SJCRH30 (cell line): ENCODE data around the gene AKR7A2. TPM values are rescaled to one million over a fixed set of nuclear protein-coding genes. Genes with fewer than 3 reads are reported as not detected.
"Not testable (repeated sequence)": the region's sequence is repeated elsewhere in the genome, so short reads cannot be mapped to it uniquely, and the experiment has no call there.

Source experiments
- DNase-seq, 2 experiments: peaks; one replicate each; pipeline ENCODE4 v3.0.0-alpha.2; 2015 to 2020
- H3K27ac ChIP-seq: fragments of 250-450 bp; sonication (Bioruptor Pico); 2 replicates; pipeline ENCODE4 v1.5.1; 2020; ENCODE audit warnings: mild to moderate bottlenecking, moderate library complexity
- H3K27me3 ChIP-seq: fragments of 250-450 bp; sonication (Bioruptor Pico); 2 replicates; pipeline ENCODE4 v1.5.1; 2020; ENCODE audit warnings: mild to moderate bottlenecking, moderate library complexity
- H3K36me3 ChIP-seq: fragments of 250-450 bp; sonication (Bioruptor Pico); 2 replicates; pipeline ENCODE4 v1.5.1; 2020; ENCODE audit warnings: mild to moderate bottlenecking, moderate library complexity
- H3K4me1 ChIP-seq: fragments of 250-450 bp; sonication (Bioruptor Pico); 2 replicates; pipeline ENCODE4 v1.5.1; 2020; ENCODE audit warnings: mild to moderate bottlenecking, moderate library complexity
- H3K4me3 ChIP-seq: fragments of 250-450 bp; sonication (Bioruptor Pico); 2 replicates; pipeline ENCODE4 v1.5.1; 2020; ENCODE audit warnings: mild to moderate bottlenecking, moderate library complexity
- H3K9me3 ChIP-seq: fragments of 250-450 bp; sonication (Bioruptor Pico); replicated peaks from 2 replicates; pipeline ENCODE4 v1.5.1; 2020; ENCODE audit warnings: mild to moderate bottlenecking, moderate library complexity
- total RNA-seq: library from RNA; depleted of rRNA; stranded (reverse); fragments of >200 nt; shearing (Covaris generic); gene quantifications from 2 replicates; pipeline ENCODE4 v1.2.3, GENCODE V29; 2014; rRNA removed

AKR7A2 gene
- total RNA-seq, 1 experiment from 2014 or later: 64.0 TPM

DNA sequence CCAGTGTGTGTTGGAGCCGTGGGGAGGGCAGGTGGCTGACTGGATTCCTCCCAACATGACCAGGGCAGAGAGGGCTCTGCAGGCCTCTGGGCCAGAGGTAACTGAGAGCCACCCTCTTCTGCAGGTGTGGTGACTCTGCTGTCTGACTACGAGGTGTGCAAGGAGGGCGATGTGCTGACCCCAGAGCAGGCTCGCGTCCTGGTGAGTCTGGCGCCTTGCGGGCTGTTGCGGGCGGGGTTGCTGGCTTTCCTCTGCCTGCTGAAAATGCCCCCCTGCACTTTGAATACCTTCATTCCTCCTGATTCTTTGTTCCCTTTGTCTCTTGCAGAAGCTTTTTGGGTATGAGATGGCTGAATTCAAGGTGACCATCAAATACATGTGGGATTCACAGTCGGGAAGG is 53.6 kb downstream of the AKR7A2 start:
- Histone ChIP-seq H3K4me1 (peaks cover 17% of the 10 kb centered on the region), H3K9me3 (no peaks in the 10 kb centered on the region), H3K27me3 (no peaks in the 10 kb centered on the region), H3K27ac (no peak overlapping the region), H3K36me3 (peaks cover 60% of the 10 kb centered on the region), H3K4me3 (no peak overlapping the region)
- DNase-seq: no peak

DNA sequence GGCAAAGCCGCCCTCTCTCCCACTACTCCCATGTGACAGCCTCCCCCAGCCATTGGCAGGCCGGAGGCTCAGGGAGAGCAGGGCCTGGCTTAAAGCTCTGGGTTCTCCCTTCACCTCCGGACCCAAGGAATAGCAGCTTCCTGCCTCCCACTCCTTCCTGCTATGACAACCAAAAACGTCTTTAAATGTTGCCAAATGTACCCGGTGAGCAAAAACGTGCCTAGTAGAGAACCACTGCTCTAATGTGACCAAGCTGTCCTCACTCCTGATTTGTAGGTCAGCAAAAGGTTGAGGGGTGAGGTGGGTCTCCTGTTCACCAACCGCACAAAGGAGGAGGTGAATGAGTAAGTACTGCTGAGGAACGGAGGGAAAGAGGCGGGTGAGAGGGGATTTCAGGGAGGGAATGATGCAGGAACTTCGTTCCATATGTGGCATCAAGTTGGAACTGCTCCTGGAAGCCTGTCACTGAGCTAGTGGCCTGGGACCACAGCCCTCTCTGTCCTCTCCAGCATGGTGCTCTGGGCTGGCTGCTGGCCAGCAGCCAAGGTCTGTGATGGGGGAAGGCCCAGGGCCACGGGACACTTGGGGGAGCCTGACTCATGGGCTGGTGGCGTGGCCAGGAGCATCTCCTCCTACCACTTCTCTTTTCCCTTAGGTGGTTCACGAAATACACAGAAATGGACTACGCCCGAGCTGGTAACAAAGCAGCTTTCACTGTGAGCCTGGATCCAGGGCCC is 54.6 kb downstream of the AKR7A2 start:
- DNase-seq: no peak
- Histone ChIP-seq H3K36me3 (peaks cover 60% of the 10 kb centered on the region), H3K4me3 (no peak overlapping the region)

GRCh38 chr1:19256301-19256700 is 55.6 kb downstream of the AKR7A2 start:
- H3K4me3 ChIP-seq, DNase-seq, H3K27ac ChIP-seq, H3K9me3 ChIP-seq, H3K27me3 ChIP-seq: not testable (repeated sequence)
- peaks cover 26% of the 10 kb centered on the region for H3K4me1 ChIP-seq
- H3K36me3 ChIP-seq: peaks cover 60% of the 10 kb centered on the region

More for the DNA sequence above, 54.6 kb downstream of the AKR7A2 start:
- no peak overlapping the region for H3K27ac ChIP-seq
- H3K4me1 ChIP-seq: peaks cover 26% of the 10 kb centered on the region
- H3K27me3 ChIP-seq: no peaks in the 10 kb centered on the region
- no peaks in the 10 kb centered on the region for H3K9me3 ChIP-seq

- Histone ChIP-seq H3K27ac (no peak overlapping the region), H3K36me3 (peaks cover 58% of the 10 kb centered on the region), H3K27me3 (no peaks in the 10 kb centered on the region), H3K9me3 (no peaks in the 10 kb centered on the region), H3K4me1 (peaks cover 20% of the 10 kb centered on the region), H3K4me3 (no peak overlapping the region)
- DNase-seq: no peak
Measured at GRCh38 chr1:19255288-19255687, 56.7 kb downstream of the AKR7A2 start.

DNA sequence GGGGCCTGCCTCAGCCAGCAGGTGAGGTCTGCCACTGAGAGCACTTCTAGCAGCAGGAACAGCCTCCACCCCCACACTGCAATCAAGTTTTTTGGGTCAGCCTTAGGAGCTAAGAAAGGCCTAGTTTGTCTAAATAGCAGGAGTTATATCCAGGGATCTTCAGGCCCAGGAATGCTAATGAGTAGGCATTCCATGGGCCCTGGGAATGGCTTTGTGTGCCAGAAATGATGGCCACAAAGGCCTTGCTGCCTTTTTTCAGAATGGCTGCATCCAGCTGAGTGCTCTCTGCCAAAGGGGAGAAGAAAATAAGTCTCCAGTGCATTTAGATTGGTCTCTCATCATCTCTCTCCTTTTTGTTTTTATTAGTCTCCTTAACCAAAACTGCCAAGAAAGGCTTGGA is 57.5 kb downstream of the AKR7A2 start:
- peaks cover 11% of the 10 kb centered on the region for H3K4me1 ChIP-seq
- H3K27ac ChIP-seq: no peak overlapping the region
- H3K4me3 ChIP-seq: no peak overlapping the region
- DNase-seq: no peak
- H3K36me3 ChIP-seq: peaks cover 50% of the 10 kb centered on the region
- H3K9me3 ChIP-seq: no peaks in the 10 kb centered on the region
- H3K27me3 ChIP-seq: no peaks in the 10 kb centered on the region

Other genes starting within 250 kb of the AKR7A2 start
- 96.7 and 102 TPM in 2 replicates for gene UBR4, start 101.9 kb downstream of the AKR7A2 start, total RNA-seq
- 60.9 and 68.5 TPM in 2 replicates for gene EMC1, start 60.6 kb downstream of the AKR7A2 start, total RNA-seq
- 84.7 and 87.0 TPM in 2 replicates for gene MRTO4, start 60.3 kb downstream of the AKR7A2 start, total RNA-seq
- gene AKR7A3, start 23.4 kb downstream of the AKR7A2 start, total RNA-seq: 0.06 and 0.25 TPM in 2 replicates
- 31.3 and 33.4 TPM in 2 replicates for gene SLC66A1, start 182 bp upstream of the AKR7A2 start, total RNA-seq
- gene CAPZB, start 173.4 kb upstream of the AKR7A2 start, total RNA-seq: 81.9 and 99.7 TPM in 2 replicates